NT2/D1 (cell line): Measurements from ENCODE around the gene CACNA2D3.

ENCODE experiments used
- DNase-seq: peaks from one replicate; pipeline ENCODE4 v3.0.0-alpha.2; 2011; ENCODE audit warnings: low read depth, low spot score
- H3K27me3 ChIP-seq: 2 replicates; pipeline ENCODE4 v1.6.0; 2011; ENCODE audit warnings: mild to moderate bottlenecking; ENCODE audit not compliant: insufficient read length, insufficient read depth
- H3K36me3 ChIP-seq: 2 replicates; pipeline ENCODE4 v1.6.1; 2011; ENCODE audit warnings: mild to moderate bottlenecking, low read length, mixed read lengths; ENCODE audit not compliant: insufficient read depth, insufficient read length
- H3K4me1 ChIP-seq: 2 replicates; pipeline ENCODE4 v1.5.1; 2011; ENCODE audit not compliant: insufficient read depth, insufficient read length
- H3K4me3 ChIP-seq: 2 replicates; pipeline ENCODE4 v1.5.1; 2011; ENCODE audit warnings: low read depth; ENCODE audit not compliant: insufficient read length
- H3K9ac ChIP-seq: 2 replicates; pipeline ENCODE4 v1.6.0; 2011; ENCODE audit warnings: low read depth; ENCODE audit not compliant: insufficient read length
- H3K9me3 ChIP-seq: 2 replicates; pipeline ENCODE4 v1.5.1; 2011; ENCODE audit warnings: mild to moderate bottlenecking, low read length; ENCODE audit not compliant: insufficient read depth
- SUZ12 ChIP-seq: IDR thresholded peaks from 2 replicates; pipeline ENCODE4 v1.6.1; 2011; ENCODE audit not compliant: insufficient read length, insufficient read depth; ENCODE audit errors: extremely low read depth
- YY1 ChIP-seq: IDR thresholded peaks from 2 replicates; pipeline ENCODE4 v1.6.1; 2011; ENCODE audit not compliant: insufficient read length, insufficient read depth
- ZNF274 ChIP-seq: IDR thresholded peaks from 2 replicates; pipeline ENCODE4 v1.6.1; 2011; ENCODE audit warnings: mild to moderate bottlenecking, low read depth, low read length

Gene CACNA2D3

GRCh38 chr3:54518011-54518675, 395.8 kb downstream of the CACNA2D3 start:
- Histone ChIP-seq H3K9ac (no peak overlapping the region), H3K36me3 (no peaks in the 10 kb centered on the region), H3K9me3 (peaks cover 6% of the 10 kb centered on the region; the same call in 1 of the 2 replicates), H3K4me1 (peaks cover 4% of the 10 kb centered on the region), H3K4me3 (no peak overlapping the region), H3K27me3 (no peaks in the 10 kb centered on the region)
- no peak for TF ChIP-seq ZNF274
- TF ChIP-seq SUZ12, result no peak
- no peak for TF ChIP-seq YY1
- DNase-seq, result no peak

GRCh38 chr3:54519493-54519892, 397.1 kb downstream of the CACNA2D3 start:
- no peak for DNase-seq
- Histone ChIP-seq H3K9ac (no peak overlapping the region), H3K4me3 (no peak overlapping the region), H3K9me3 (peaks cover 6% of the 10 kb centered on the region; the same call in 1 of the 2 replicates), H3K4me1 (peaks cover 4% of the 10 kb centered on the region), H3K27me3 (no peaks in the 10 kb centered on the region), H3K36me3 (no peaks in the 10 kb centered on the region)
- no peak for TF ChIP-seq SUZ12
- TF ChIP-seq YY1, result no peak
- TF ChIP-seq ZNF274, result no peak

- Histone ChIP-seq H3K4me1 (peaks cover 4% of the 10 kb centered on the region), H3K9ac (no peak overlapping the region), H3K27me3 (no peaks in the 10 kb centered on the region), H3K4me3 (no peak overlapping the region), H3K36me3 (no peaks in the 10 kb centered on the region), H3K9me3 (peaks cover 7% of the 10 kb centered on the region; the same call in 1 of the 2 replicates)
- no peak for TF ChIP-seq YY1
- TF ChIP-seq SUZ12, result no peak
- TF ChIP-seq ZNF274, result no peak
- no peak for DNase-seq
Measured at GRCh38 chr3:54520060-54520459, 397.7 kb downstream of the CACNA2D3 start.

- Histone ChIP-seq H3K4me1 (no peaks in the 10 kb centered on the region), H3K27me3 (no peaks in the 10 kb centered on the region), H3K9ac (no peak overlapping the region), H3K36me3 (no peaks in the 10 kb centered on the region), H3K9me3 (peaks cover 6% of the 10 kb centered on the region; the same call in 1 of the 2 replicates), H3K4me3 (no peak overlapping the region)
- no peak for TF ChIP-seq SUZ12
- TF ChIP-seq YY1, result no peak
- TF ChIP-seq ZNF274, result no peak
- no peak for DNase-seq
Measured at GRCh38 chr3:54527521-54527920, 405.2 kb downstream of the CACNA2D3 start.

GRCh38 chr3:54527953-54528352, 405.6 kb downstream of the CACNA2D3 start:
- H3K4me1 ChIP-seq, result no peaks in the 10 kb centered on the region
- H3K4me3 ChIP-seq, result no peak overlapping the region
- H3K36me3 ChIP-seq, result no peaks in the 10 kb centered on the region
- TF ChIP-seq SUZ12 (no peak), ZNF274 (no peak), YY1 (no peak)
- H3K9ac ChIP-seq, result no peak overlapping the region
- H3K9me3 ChIP-seq, result peaks cover 5% of the 10 kb centered on the region; the same call in 1 of the 2 replicates
- no peaks in the 10 kb centered on the region for H3K27me3 ChIP-seq
- no peak for DNase-seq

GRCh38 chr3:54528668-54529067, 406.3 kb downstream of the CACNA2D3 start:
- Histone ChIP-seq H3K9ac (no peak overlapping the region), H3K27me3 (no peaks in the 10 kb centered on the region), H3K9me3 (peaks cover 5% of the 10 kb centered on the region; the same call in 1 of the 2 replicates), H3K36me3 (no peaks in the 10 kb centered on the region), H3K4me1 (no peaks in the 10 kb centered on the region), H3K4me3 (no peak overlapping the region)
- no peak for DNase-seq
- TF ChIP-seq ZNF274, result no peak
- no peak for TF ChIP-seq SUZ12
- no peak for TF ChIP-seq YY1

GRCh38 chr3:54530091-54530490, 407.7 kb downstream of the CACNA2D3 start:
- Histone ChIP-seq H3K27me3 (no peaks in the 10 kb centered on the region), H3K4me3 (no peak overlapping the region), H3K9me3 (peaks cover 4% of the 10 kb centered on the region; the same call in 1 of the 2 replicates), H3K9ac (no peak overlapping the region), H3K4me1 (no peaks in the 10 kb centered on the region), H3K36me3 (no peaks in the 10 kb centered on the region)
- no peak for DNase-seq
- TF ChIP-seq SUZ12 (no peak), YY1 (no peak), ZNF274 (no peak)

- Histone ChIP-seq H3K36me3 (no peaks in the 10 kb centered on the region), H3K9me3 (no peaks in the 10 kb centered on the region), H3K4me3 (no peak overlapping the region), H3K9ac (no peak overlapping the region), H3K27me3 (no peaks in the 10 kb centered on the region), H3K4me1 (no peaks in the 10 kb centered on the region)
- no peak for DNase-seq
- TF ChIP-seq YY1 (no peak), ZNF274 (no peak), SUZ12 (no peak)
Measured at GRCh38 chr3:54530944-54531343, 408.6 kb downstream of the CACNA2D3 start.
